Measurements from ENCODE around the gene ZBTB33. TPM values are rescaled to one million over a fixed set of nuclear protein-coding genes. Genes with fewer than 3 reads are reported as not detected.

ZBTB33 gene
- total and polyA plus RNA-seq, 2 of the 13 experiments (the other 11 are each of a cell fraction or from before 2014, with no cell fraction given) = 6.5 to 20.2 TPM

- TF ChIP-seq CEBPZ (IDR thresholded peaks at IDR 0.05; ENCODE audit: low read length) (no peak), ELF1 (CRISPR knock-in tag; IDR thresholded peaks at IDR 0.05) (no peak), TBX3 (IDR thresholded peaks at IDR 0.05; ENCODE audit: borderline replicate concordance) (no peak), NRL (CRISPR knock-in tag; IDR thresholded peaks at IDR 0.05; ENCODE audit: borderline replicate concordance) (no peak), YY1 (IDR thresholded peaks at IDR 0.05; ENCODE audit: insufficient read depth, insufficient replicate concordance, low read depth, low read length) (peak; percentile 10), HBP1 (CRISPR knock-in tag; IDR thresholded peaks at IDR 0.05; ENCODE audit: low read depth) (no peak), GFI1 (CRISPR knock-in tag; IDR thresholded peaks at IDR 0.05; ENCODE audit: borderline replicate concordance) (peak; percentile 49), MAFF (IDR thresholded peaks at IDR 0.05; ENCODE audit: low read depth, low read length) (no peak), ZFP90 (CRISPR knock-in tag; IDR thresholded peaks at IDR 0.05; ENCODE audit: borderline replicate concordance) (no peak), ZSCAN25 (CRISPR knock-in tag; IDR thresholded peaks at IDR 0.05) (no peak), ZNF577 (CRISPR knock-in tag; IDR thresholded peaks at IDR 0.05; ENCODE audit: borderline replicate concordance, low read depth) (no peak), HNF1A (IDR thresholded peaks at IDR 0.05; ENCODE audit: low read depth) (no peak), HNF1A (CRISPR knock-in tag; IDR thresholded peaks at IDR 0.05; ENCODE audit: borderline replicate concordance) (no peak)
- TF ChIP-seq, protein P1, sequence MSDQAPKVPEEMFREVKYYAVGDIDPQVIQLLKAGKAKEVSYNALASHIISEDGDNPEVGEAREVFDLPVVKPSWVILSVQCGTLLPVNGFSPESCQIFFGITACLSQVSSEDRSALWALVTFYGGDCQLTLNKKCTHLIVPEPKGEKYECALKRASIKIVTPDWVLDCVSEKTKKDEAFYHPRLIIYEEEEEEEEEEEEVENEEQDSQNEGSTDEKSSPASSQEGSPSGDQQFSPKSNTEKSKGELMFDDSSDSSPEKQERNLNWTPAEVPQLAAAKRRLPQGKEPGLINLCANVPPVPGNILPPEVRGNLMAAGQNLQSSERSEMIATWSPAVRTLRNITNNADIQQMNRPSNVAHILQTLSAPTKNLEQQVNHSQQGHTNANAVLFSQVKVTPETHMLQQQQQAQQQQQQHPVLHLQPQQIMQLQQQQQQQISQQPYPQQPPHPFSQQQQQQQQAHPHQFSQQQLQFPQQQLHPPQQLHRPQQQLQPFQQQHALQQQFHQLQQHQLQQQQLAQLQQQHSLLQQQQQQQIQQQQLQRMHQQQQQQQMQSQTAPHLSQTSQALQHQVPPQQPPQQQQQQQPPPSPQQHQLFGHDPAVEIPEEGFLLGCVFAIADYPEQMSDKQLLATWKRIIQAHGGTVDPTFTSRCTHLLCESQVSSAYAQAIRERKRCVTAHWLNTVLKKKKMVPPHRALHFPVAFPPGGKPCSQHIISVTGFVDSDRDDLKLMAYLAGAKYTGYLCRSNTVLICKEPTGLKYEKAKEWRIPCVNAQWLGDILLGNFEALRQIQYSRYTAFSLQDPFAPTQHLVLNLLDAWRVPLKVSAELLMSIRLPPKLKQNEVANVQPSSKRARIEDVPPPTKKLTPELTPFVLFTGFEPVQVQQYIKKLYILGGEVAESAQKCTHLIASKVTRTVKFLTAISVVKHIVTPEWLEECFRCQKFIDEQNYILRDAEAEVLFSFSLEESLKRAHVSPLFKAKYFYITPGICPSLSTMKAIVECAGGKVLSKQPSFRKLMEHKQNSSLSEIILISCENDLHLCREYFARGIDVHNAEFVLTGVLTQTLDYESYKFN (CRISPR knock-in tag; conservative IDR thresholded peaks at IDR 0.05) = peak; percentile 51
Observed at GRCh38 chrX:120287513-120288112, 37.0 kb downstream of the ZBTB33 start (continued).

Measured in HepG2 (cell line).